Measurements from ENCODE around the gene PITPNM3.

Gene PITPNM3

DNA sequence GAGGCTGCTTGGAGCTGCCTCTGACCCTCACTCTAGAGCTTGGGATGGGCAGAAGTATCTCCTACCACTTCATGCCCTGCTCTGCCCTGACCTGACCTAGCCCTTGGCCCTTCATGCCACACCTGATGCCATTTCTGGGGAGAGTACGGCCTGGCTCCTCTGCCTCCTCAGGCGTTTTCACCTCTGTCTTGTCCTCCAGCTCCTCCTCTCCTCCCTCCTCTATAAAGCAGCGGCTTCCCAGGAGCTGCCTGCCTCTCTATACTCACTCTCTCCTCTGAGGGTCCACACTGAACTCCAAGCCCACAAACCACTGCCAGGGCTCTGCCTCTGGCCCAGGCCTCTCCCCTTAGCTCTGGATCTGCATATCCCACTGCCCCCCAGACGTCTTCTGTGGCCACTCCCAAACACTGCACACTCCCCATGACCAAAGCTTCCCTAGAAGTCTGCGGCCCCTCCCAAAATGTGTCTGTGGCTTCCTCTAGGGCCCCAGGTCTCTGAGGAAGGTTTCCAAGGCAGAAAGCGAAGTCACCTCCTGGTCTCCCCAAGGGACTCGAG is 52.6 kb downstream of the PITPNM3 start:
- in situ Hi-C loops (cut with MboI; ENCODE audit: low sequenced_read_pairs), result no loop called here

- in situ Hi-C loops (cut with MboI; ENCODE audit: low sequenced_read_pairs), result no loop called here
Measured at GRCh38 chr17:6502871-6503509, 53.4 kb downstream of the PITPNM3 start.

- in situ Hi-C loops (cut with MboI; ENCODE audit: low sequenced_read_pairs), result no loop called here
Measured at GRCh38 chr17:6502142-6502541, 54.2 kb downstream of the PITPNM3 start.

GRCh38 chr17:6501359-6501758 is 55.0 kb downstream of the PITPNM3 start:
- in situ Hi-C loops (cut with MboI; ENCODE audit: low sequenced_read_pairs), result no loop called here

- in situ Hi-C loops (cut with MboI; ENCODE audit: low sequenced_read_pairs), result no loop called here
Measured at GRCh38 chr17:6498901-6499540, 57.3 kb downstream of the PITPNM3 start.

- in situ Hi-C loops (cut with MboI; ENCODE audit: low sequenced_read_pairs), result no loop called here
Measured at GRCh38 chr17:6498356-6498755, 58.0 kb downstream of the PITPNM3 start.

GRCh38 chr17:6497496-6498221 is 58.7 kb downstream of the PITPNM3 start:
- in situ Hi-C loops (cut with MboI; ENCODE audit: low sequenced_read_pairs), result no loop called here

DNA sequence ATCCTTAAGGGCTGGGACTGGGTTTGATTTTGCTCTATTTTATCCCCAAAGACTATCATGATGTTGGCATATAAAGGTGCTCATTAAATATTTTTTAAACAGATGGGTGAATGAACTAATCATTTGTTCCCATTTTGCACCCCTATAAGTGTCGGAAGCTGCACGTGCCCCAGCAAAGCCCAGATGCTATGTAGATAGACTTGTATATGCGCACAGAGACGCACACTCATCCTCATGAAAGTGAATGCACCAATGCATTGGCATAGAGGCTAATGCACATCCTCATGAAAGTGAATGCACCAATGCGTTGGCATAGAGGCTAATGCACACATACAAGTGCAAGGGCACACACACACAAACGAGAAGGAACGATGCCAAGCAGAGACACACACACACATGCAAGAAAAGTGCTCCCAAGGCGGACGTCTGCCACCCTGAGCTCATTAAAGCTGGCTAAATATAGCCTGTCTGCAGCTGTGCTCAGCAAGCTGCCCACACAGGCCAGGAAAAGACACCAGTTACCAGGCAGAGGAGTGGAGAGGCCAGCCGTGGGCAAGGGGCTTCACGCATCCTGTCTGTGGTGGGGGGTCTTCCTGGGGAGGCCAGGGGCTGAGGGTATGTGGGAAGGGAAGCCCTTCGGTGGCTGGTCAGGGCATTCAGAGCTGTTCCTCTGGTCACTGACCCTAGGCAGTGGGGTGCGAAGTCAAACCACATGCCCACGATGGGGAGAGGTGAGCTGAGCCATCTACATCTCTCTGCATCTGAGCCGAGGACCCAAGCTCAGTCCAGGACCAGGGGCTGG is 59.5 kb downstream of the PITPNM3 start:
- in situ Hi-C loops (cut with MboI; ENCODE audit: low sequenced_read_pairs), result no loop called here

GRCh38 chr17:6496116-6496481 is 60.3 kb downstream of the PITPNM3 start:
- in situ Hi-C loops (cut with MboI; ENCODE audit: low sequenced_read_pairs), result no loop called here

GRCh38 chr17:6495450-6496115 is 60.8 kb downstream of the PITPNM3 start:
- in situ Hi-C loops (cut with MboI; ENCODE audit: low sequenced_read_pairs), result no loop called here

- in situ Hi-C loops (cut with MboI; ENCODE audit: low sequenced_read_pairs), result no loop called here
Measured at GRCh38 chr17:6494239-6494941, 62.0 kb downstream of the PITPNM3 start.

DNA sequence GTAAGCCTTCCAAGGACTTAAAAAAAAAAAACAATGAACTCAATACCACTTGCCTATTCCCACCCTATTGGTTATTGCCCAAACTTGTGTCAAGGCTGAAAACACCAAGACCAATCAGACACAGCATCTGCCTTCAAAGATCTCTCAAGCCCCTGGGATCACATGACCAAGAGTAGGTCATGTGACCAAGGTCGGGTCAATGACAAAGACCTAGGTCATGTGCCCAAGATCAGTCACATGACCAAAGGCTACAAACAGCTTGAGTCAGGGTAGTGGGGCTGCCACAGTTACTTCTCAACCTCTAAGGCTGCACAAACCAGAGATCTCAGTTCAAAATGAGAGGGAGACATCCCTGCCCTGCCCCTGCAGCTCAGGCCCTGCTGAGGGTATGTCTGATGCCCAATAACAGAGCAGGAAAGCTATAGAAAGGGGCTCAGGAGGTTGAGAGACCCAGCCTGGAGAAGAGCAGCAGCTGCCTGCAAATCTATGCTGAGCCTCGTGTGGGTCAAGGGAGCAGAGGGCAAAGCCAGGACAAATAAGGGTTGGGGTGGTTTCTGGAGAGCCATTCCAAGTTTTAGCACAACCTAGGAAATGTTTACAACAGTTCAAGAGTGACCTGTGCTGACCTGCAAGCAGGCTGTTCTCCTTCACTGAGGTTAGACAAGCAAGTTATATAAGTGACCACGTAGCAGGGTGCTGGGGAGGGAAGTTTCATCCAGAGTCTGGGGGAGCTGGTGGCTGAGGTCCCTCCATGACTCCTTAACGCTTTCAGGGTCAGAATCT is 63.3 kb downstream of the PITPNM3 start:
- in situ Hi-C loops (cut with MboI; ENCODE audit: low sequenced_read_pairs), result no loop called here

GRCh38 chr17:6491071-6491700 is 65.2 kb downstream of the PITPNM3 start:
- in situ Hi-C loops (cut with MboI; ENCODE audit: low sequenced_read_pairs), result no loop called here

DNA sequence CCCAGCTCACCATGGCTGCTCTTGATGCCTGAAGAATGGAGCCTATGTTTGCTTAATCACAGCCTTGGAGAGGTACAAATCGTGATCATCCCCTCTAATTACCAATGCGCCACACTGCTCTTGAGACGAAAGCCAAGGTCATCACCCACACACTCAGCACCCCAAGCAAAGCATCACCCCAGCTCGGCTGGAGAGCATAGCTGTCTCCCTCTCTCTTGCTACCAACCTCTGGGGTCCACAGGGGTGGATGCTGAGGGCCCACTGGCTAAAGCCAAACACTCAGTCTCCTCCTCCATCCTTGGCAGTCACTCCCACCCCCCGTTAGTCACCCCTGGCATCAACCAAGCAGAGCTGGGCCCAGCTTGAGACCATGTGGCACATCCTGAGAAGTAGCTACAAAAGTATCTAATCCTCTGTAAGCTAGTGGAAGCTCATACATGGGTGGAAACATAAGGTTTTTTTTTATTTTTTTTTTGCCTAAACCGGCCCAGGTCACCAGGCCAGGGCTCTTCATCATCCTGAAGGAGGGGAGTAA is 67.3 kb downstream of the PITPNM3 start:
- in situ Hi-C loops (cut with MboI; ENCODE audit: low sequenced_read_pairs), result no loop called here

GRCh38 chr17:6488008-6488539 is 68.3 kb downstream of the PITPNM3 start:
- in situ Hi-C loops (cut with MboI; ENCODE audit: low sequenced_read_pairs), result no loop called here

DNA sequence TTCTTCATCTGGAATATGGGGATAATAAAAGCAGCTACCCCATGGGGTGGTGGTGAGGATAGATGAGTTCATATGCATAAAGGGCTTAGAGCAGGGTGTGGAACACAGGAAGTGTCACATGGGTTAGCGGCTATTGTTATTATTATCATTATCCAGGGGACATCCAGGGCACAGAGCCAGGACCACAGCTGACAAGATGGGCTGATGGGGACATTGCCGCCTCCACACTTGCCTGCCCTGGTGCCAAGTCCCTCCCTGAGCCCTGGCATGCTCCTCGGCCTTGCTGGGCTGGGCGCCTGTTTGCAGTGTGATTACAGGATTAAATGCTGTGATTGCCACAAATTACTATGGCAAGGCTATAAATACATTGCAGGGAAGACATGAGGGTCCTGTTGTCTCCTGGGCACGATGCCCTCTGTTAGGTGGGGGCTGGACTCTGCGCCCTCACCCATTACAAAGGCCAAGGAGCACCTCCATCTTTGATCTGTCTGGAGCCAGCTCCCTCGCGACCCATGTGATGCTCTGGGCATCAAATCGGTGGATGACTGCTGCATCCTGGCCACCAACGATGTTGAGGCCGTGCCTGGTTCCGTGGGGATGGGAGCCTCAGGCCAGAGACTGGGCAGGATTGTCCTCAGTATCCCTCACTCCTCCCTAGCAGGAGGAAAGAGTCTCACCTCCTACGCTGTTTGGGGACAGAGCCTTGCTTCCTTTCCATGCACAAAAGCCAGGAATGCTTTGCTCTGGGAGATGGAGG is 68.9 kb downstream of the PITPNM3 start:
- in situ Hi-C loops (cut with MboI; ENCODE audit: low sequenced_read_pairs), result no loop called here

DNA sequence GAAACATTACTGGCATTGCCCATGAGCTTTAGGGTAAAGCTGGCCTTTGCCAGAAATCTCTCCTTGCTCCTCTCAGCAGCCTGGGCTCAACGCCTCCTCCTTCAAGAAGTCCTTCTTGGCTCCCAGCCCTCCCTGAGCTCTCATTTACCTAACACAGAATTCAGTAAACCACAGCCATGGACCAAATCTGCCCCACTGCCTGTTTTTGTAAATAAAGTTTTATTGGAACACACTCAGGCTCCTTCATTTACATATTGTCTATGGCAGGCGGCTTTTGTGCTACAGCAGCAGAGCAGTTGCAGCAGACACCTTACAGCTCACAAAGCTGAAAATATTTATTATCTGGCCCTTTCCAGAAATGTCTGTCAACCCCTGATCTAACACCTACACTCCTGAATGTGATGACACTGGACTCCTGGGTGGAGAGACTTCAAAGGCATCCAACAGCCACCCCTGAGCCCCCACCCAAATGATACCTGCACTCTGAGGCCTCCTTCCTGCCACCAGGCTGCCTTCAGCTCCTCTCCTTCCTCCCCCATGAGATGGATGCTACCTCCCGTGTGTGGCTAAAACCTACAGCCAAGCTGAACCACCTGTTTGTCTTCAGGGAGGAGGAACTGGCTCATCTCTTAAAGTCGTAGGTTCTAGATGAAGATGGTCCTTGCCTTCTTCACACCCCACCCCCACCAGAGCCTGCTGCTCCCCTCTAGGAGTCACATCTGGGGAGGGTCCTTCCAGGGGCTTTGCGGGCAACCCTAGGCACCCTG is 70.5 kb downstream of the PITPNM3 start:
- in situ Hi-C loops (cut with MboI; ENCODE audit: low sequenced_read_pairs), result no loop called here

Data from hTERT RPE-1 (cell line).